Heart left ventricle (tissue), 13 donors: ENCODE measurements around the gene DAAM1.

Source experiments
- CTCF ChIP-seq, 12 donors: fragments of 200-600 bp; sonication (generic) in 4 of 12; IDR thresholded peaks; one replicate each; pipeline versions ENCODE4 v1.5.0 to v1.8.0; 2018 to 2022; ENCODE audit warnings: antibody characterized with exemption in 12 of 12, mild to moderate bottlenecking in 5 of 12
- POLR2A ChIP-seq, 2 donors: fragments of 450-650 bp; IDR thresholded peaks; one replicate each; pipeline ENCODE4 v1.6.1; 2017; ENCODE audit warnings: antibody characterized with exemption in 2 of 2, mild to moderate bottlenecking in 2 of 2, moderate library complexity in 2 of 2
- donor health status: ischemic (EF 13 %, LVEDD 7.1; RV severe dilation, severe dysfunction).
- donor health status: DM: no; HTN: yes; CAD: no.
- donor health status: DM: no; HTN: no; CAD: no.
- donor health status: ischemic (EF 25% LVEDD 6.9; RV normal size, moderate dysfunction).
- donor health status: ischemic (EF 25% LVEDD 5.7; RV mildly dilated, moderate dysfunction).
- donor health status: ischemic (EF 35%, LVEDD 5.7; RV mildly dilated, moderate dysfunction).
- donor health status: nonischemic (EF 11% LVEDD 7.7; RV severe dilation, severe dysfunction).
- donor health status: DM: yes; HTN: yes; CAD: no.
- donor health status: PGD.
- donor health status: ischemic (EF 29% LVEDD 5.4; RV normal size, mild dysfunction).
- donor health status: nonischemic (EF 23%, LVEDD 6.1; RV moderate dilation, normal function).

- TF ChIP-seq CTCF (IDR thresholded peaks at IDR 0.05), result no peak
- no peak for TF ChIP-seq POLR2A (IDR thresholded peaks at IDR 0.05)
These were observed 63.6 kb downstream of the DAAM1 start for GRCh38 chr14:59251811-59252771.
